B cell (primary cell): Measurements from ENCODE around the gene POLE2. TPM values are rescaled to one million over a fixed set of nuclear protein-coding genes. Genes with fewer than 3 reads are reported as not detected.

ENCODE experiments used
- ATAC-seq: fragments of 200-7000 bp; cut with Tn5 transposase; one replicate; pipeline ENCODE4 v1.10.0; 2021; ENCODE audit warnings: low read depth, mild to moderate bottlenecking, moderate number of reproducible peaks, moderate library complexity
- CTCF ChIA-PET: fragments of 350-600 bp; sonication (Branson Sonifier 250); formaldehyde crosslinking; loops from one replicate; lab custom pipeline; 2021; ENCODE audit warnings: antibody characterized with exemption, inconsistent platforms; lab: Charles Lee
- POLR2A ChIA-PET: fragments of 350-600 bp; sonication (Branson Sonifier 250); formaldehyde crosslinking; loops from one replicate; lab custom pipeline; 2021; ENCODE audit warnings: antibody characterized with exemption; lab: Charles Lee
- DNase-seq: peaks from one replicate; pipeline ENCODE4 v3.0.0; 2013
- H2AFZ ChIP-seq: 2 replicates; pipeline ENCODE4 v1.6.1; 2012; ENCODE audit warnings: mild to moderate bottlenecking, low read depth, low read length; ENCODE audit not compliant: insufficient read depth, poor library complexity, severe bottlenecking
- H3K27ac ChIP-seq, 2 donors: 1 replicate in 1 of 2; 2 replicates in 1 of 2; pipeline ENCODE4 v1.5.1; 2012 to 2013; ENCODE audit warnings: low read length in 2 of 2, mild to moderate bottlenecking in 2 of 2, moderate library complexity in 1 of 2
- H3K27me3 ChIP-seq, 4 experiments: fragments of 200-600 bp in 1 of 4; sonication (generic) in 1 of 4; replicated peaks in 1 of 4; 1 replicate in 2 of 4; 2 replicates in 2 of 4; pipeline versions ENCODE4 v1.6.1 to v1.7.0; 2013 to 2016; ENCODE audit warnings: low read length in 3 of 4, mild to moderate bottlenecking in 2 of 4, mixed read lengths in 1 of 4, moderate library complexity in 1 of 4; ENCODE audit not compliant: insufficient read depth in 4 of 4, control insufficient read depth in 3 of 4; ENCODE audit errors: control extremely low read depth in 1 of 4
- H3K36me3 ChIP-seq, 2 experiments: replicated peaks in 1 of 2; 1 replicate in 1 of 2; 2 replicates in 1 of 2; pipeline versions ENCODE4 v1.6.1 to v1.7.1; 2013; ENCODE audit warnings: low read length in 1 of 2; ENCODE audit not compliant: insufficient read depth in 2 of 2, control insufficient read depth in 1 of 2; ENCODE audit errors: control extremely low read depth in 1 of 2, extremely low read depth in 1 of 2
- H3K4me1 ChIP-seq, 2 donors: fragments of 200-600 bp in 1 of 2; sonication (generic) in 1 of 2; 1 replicate in 1 of 2; 2 replicates in 1 of 2; pipeline versions ENCODE4 v1.5.1 to v1.6.1; 2013 to 2017; ENCODE audit warnings: low read length in 2 of 2; ENCODE audit not compliant: control insufficient read depth in 2 of 2, insufficient read depth in 2 of 2
- H3K4me2 ChIP-seq: replicated peaks from 2 replicates; pipeline ENCODE3; 2012; ENCODE audit warnings: mild to moderate bottlenecking, low read depth, low read length; ENCODE audit not compliant: poor library complexity, severe bottlenecking
- H3K4me3 ChIP-seq, 5 experiments: fragments of 200-600 bp in 1 of 5; sonication (generic) in 1 of 5; 1 replicate in 3 of 5; 2 replicates in 2 of 5; pipeline versions ENCODE4 v1.5.1 to v1.7.0; 2011 to 2016; ENCODE audit warnings: low read length in 4 of 5, mild to moderate bottlenecking in 4 of 5, low read depth in 2 of 5, control low read depth in 1 of 5, moderate library complexity in 1 of 5; ENCODE audit not compliant: insufficient read depth in 1 of 5; ENCODE audit errors: control extremely low read depth in 1 of 5, extremely low read depth in 1 of 5
- H3K79me2 ChIP-seq: fragments of 200-600 bp; sonication (generic); one replicate; pipeline ENCODE4 v1.6.0; 2016; ENCODE audit warnings: low read length; ENCODE audit not compliant: control insufficient read depth, insufficient read depth
- H3K9ac ChIP-seq: fragments of 200-600 bp; sonication (generic); 2 replicates; pipeline ENCODE4 v1.6.1; 2017; ENCODE audit warnings: mild to moderate bottlenecking, low read length, moderate library complexity
- H3K9me3 ChIP-seq, 3 donors: one replicate each; pipeline versions ENCODE4 v1.6.1 to v1.7.1; 2013; ENCODE audit warnings: low read length in 2 of 3; ENCODE audit not compliant: control insufficient read depth in 2 of 3, insufficient read depth in 1 of 3; ENCODE audit errors: control extremely low read depth in 1 of 3
- H4K20me1 ChIP-seq: 2 replicates; pipeline ENCODE4 v1.6.0; 2012; ENCODE audit warnings: mild to moderate bottlenecking, low read length; ENCODE audit not compliant: insufficient read depth, control insufficient read depth, poor library complexity, severe bottlenecking
- H3K27ac Mint-ChIP-seq: one replicate; pipeline ENCODE4 v1.8.0; 2021; ENCODE audit warnings: mixed read lengths
- H3K27me3 Mint-ChIP-seq: one replicate; pipeline ENCODE4 v1.8.0; 2021; ENCODE audit warnings: mixed read lengths
- H3K4me1 Mint-ChIP-seq: one replicate; pipeline ENCODE4 v1.8.0; 2021; ENCODE audit warnings: mixed read lengths
- H3K4me3 Mint-ChIP-seq: one replicate; pipeline ENCODE4 v1.8.0; 2021; ENCODE audit warnings: mixed read lengths
- H3K9me3 Mint-ChIP-seq: one replicate; pipeline ENCODE4 v1.8.0; 2022; ENCODE audit warnings: mixed read lengths; ENCODE audit not compliant: insufficient read depth
- EZH2 ChIP-seq: IDR thresholded peaks from 2 replicates; pipeline ENCODE4 v1.6.1; 2012; ENCODE audit warnings: borderline replicate concordance, low read depth, mild to moderate bottlenecking, moderate library complexity, low read length; ENCODE audit not compliant: insufficient read depth, poor library complexity, severe bottlenecking
- WGBS: methylation state at CpG from one replicate; pipeline ENCODE4 v1.1.5; 2013; ENCODE audit warnings: missing lambda C conversion rate; ENCODE audit not compliant: insufficient coverage; 5-methylcytosine and 5-hydroxymethylcytosine counted together
- intact Hi-C: fragments of 100-400 bp; cut with micrococcal nuclease; formaldehyde crosslinking; loops from one replicate; pipeline ENCODE4 v1.10.0; 2022
- polyA plus RNA-seq: library from polyadenylated mRNA; depleted of rRNA; stranded (reverse); fragments of >200 nt; gene quantifications from 2 replicates; pipeline ENCODE4 v1.2.3, GENCODE V29; 2012
- total RNA-seq, 2 donors: library from RNA; stranded (reverse); fragments of 120-200 nt in 1 of 2; gene quantifications; 1 replicate in 1 of 2; 2 replicates in 1 of 2; pipeline versions ENCODE4 v1.2.3 to v1.2.4, GENCODE V29; 2013 to 2022
- TF ChIP-seq, protein P1 (sequence below): fragments of 200-600 bp; IDR thresholded peaks from one replicate; pipeline ENCODE4 v1.8.0; 2022; ENCODE audit warnings: antibody characterized with exemption, mild to moderate bottlenecking

POLE2 gene
- total and polyA plus RNA-seq, 2 donors (not counting 1 experiment from before 2014, with no cell fraction given) = 1.4 to 2.6 TPM

DNA sequence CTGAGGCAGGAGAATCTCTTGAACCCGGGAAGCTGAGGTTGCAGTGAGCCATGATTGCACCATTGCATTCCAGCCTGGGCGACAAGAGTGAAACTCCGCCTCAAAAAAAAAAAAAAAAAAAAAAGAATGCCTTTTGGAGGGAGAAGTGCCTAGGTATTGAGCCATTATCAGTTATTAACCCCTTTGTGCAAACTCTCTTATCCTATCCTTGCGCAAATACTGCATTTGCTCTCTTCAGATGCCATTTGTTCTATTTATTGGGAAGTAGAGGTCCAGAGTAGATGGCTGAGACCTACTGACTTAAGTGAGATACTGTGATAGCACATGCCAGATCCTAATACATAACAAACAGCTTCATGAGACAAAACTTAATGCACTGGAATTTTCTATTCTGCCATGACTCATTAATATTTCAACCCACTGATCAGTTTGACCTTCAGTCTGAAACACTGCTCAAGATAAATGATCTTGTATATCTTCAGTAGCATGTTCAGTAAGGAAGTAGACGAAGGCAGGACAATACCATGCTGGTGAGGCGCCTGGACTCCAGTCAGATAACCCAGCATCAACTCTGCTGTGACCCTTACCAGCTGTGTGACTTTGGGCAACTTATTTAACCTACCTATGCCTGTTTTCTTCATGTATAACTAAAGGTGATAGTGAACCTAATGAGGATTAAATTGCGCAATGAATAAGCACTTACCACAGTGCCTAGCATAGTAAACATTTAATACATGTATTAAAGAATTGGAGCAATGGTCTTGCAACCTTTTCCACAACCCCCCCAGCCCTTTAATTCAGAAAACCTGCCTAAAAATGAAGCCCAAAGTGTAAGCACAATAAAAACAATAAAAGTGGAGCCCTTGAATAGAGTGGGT, 47.2 kb downstream of the POLE2 start:
- peak overlapping the region; percentile 10 for H3K4me2 ChIP-seq
- peaks cover 20% of the 10 kb centered on the region for H4K20me1 ChIP-seq
- DNase-seq (no peak), ATAC-seq (no peak)
- Mint-ChIP-seq H3K27ac (peak overlapping the region; percentile 56), H3K4me3 (no peak overlapping the region), H3K4me1 (peaks cover 50% of the 10 kb centered on the region), H3K27me3 (no peaks in the 10 kb centered on the region), H3K9me3 (no peaks in the 10 kb centered on the region)
- H3K9me3 ChIP-seq = no peaks in the 10 kb centered on the region
- TF ChIP-seq, protein P1, sequence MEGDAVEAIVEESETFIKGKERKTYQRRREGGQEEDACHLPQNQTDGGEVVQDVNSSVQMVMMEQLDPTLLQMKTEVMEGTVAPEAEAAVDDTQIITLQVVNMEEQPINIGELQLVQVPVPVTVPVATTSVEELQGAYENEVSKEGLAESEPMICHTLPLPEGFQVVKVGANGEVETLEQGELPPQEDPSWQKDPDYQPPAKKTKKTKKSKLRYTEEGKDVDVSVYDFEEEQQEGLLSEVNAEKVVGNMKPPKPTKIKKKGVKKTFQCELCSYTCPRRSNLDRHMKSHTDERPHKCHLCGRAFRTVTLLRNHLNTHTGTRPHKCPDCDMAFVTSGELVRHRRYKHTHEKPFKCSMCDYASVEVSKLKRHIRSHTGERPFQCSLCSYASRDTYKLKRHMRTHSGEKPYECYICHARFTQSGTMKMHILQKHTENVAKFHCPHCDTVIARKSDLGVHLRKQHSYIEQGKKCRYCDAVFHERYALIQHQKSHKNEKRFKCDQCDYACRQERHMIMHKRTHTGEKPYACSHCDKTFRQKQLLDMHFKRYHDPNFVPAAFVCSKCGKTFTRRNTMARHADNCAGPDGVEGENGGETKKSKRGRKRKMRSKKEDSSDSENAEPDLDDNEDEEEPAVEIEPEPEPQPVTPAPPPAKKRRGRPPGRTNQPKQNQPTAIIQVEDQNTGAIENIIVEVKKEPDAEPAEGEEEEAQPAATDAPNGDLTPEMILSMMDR = no peak
- no peak for TF ChIP-seq EZH2
- H3K27me3 ChIP-seq = no peaks in the 10 kb centered on the region
- H3K79me2 ChIP-seq = peaks cover 88% of the 10 kb centered on the region
- H3K4me3 ChIP-seq = no peak overlapping the region
- no peak overlapping the region for H3K9ac ChIP-seq
- intact Hi-C loops = no loop called here
- ChIA-PET POLR2A (interaction anchor here (0.7 to 1.1 kb wide), 2 partner anchors 20 to 127 kb away, joined by 4 to 5 read pairs; partner anchors contain the start of genes KLHDC2, MGAT2 and RPL36AL), CTCF (interaction anchor here (1.1 kb wide), 1 partner anchor 47 kb away, joined by 3 read pairs; the partner anchor contains the start of gene POLE2)
- peaks cover 0 to 24% of the 10 kb centered on the region in 2 experiments for H3K36me3 ChIP-seq
- 100% methylated on average over 2 of the region's 7 CpGs for WGBS
- H3K27ac ChIP-seq = peak overlapping the region in 1 of 2 donors; percentile 46
- H2AFZ ChIP-seq = no peak overlapping the region
- peaks cover 17 to 25% of the 10 kb centered on the region in 2 donors for H3K4me1 ChIP-seq
